HepG2 (cell line): ENCODE measurements around the gene ZNF225. TPM values are rescaled to one million over a fixed set of nuclear protein-coding genes. Genes with fewer than 3 reads are reported as not detected.
A peak's percentile ranks its signal among the peaks of the same experiment; 100 is the strongest.

Experiments used
- BCL6 ChIP-seq: IDR thresholded peaks from 2 replicates; pipeline ENCODE4 v1.6.1; 2016; ENCODE audit warnings: missing genetic modification reagents, missing compliant biosample characterization
- CHCHD3 ChIP-seq: sonication (generic); formaldehyde crosslinking; IDR thresholded peaks from 2 replicates; pipeline ENCODE4 v1.8.0; 2022; ENCODE audit warnings: mild to moderate bottlenecking, missing genetic modification reagents, moderate library complexity
- MATR3 ChIP-seq: sonication (generic); formaldehyde crosslinking; IDR thresholded peaks from 2 replicates; pipeline ENCODE4 v1.4.0; 2020; ENCODE audit warnings: missing genetic modification reagents
- MAZ ChIP-seq, 2 experiments: sonication (generic) in 1 of 2; formaldehyde crosslinking in 1 of 2; IDR thresholded peaks; 2 replicates each; pipeline versions ENCODE4 v1.5.0 to v1.6.1; 2012 to 2020; ENCODE audit warnings: low read depth in 2 of 2, mild to moderate bottlenecking in 2 of 2, borderline replicate concordance in 1 of 2, improper control_type of control experiment in 1 of 2, low read length in 1 of 2, missing genetic modification reagents in 1 of 2, moderate library complexity in 1 of 2
- MED1 ChIP-seq: sonication (generic); formaldehyde crosslinking; IDR thresholded peaks from 2 replicates; pipeline ENCODE4 v1.4.0; 2020; ENCODE audit warnings: missing genetic modification reagents
- PRDM15 ChIP-seq: sonication (generic); formaldehyde crosslinking; IDR thresholded peaks from 2 replicates; pipeline ENCODE4 v1.4.0; 2020; ENCODE audit warnings: missing genetic modification reagents
- SP4 ChIP-seq: sonication (generic); formaldehyde crosslinking; IDR thresholded peaks from 2 replicates; pipeline ENCODE4 v1.8.1; 2023; ENCODE audit warnings: mild to moderate bottlenecking, missing genetic modification reagents
- THAP9 ChIP-seq: sonication (generic); formaldehyde crosslinking; IDR thresholded peaks from 2 replicates; pipeline ENCODE4; 2020; ENCODE audit warnings: missing genetic modification reagents, mild to moderate bottlenecking, borderline replicate concordance
- XRCC5 ChIP-seq: fragments of 200-400 bp; formaldehyde crosslinking; optimal IDR thresholded peaks from 2 replicates; pipeline ENCODE3; 2017; ENCODE audit warnings: mild to moderate bottlenecking, low read length
- ZBTB34 ChIP-seq: sonication (generic); formaldehyde crosslinking; IDR thresholded peaks from 2 replicates; pipeline ENCODE4 v1.8.0; 2022; ENCODE audit warnings: mild to moderate bottlenecking, missing genetic modification reagents
- ZNF232 ChIP-seq: sonication (generic); formaldehyde crosslinking; IDR thresholded peaks from 2 replicates; pipeline ENCODE4 v1.4.0; 2020; ENCODE audit warnings: missing genetic modification reagents, borderline replicate concordance
- ZNF256 ChIP-seq: sonication (generic); formaldehyde crosslinking; conservative IDR thresholded peaks from 2 replicates; pipeline ENCODE4 v1.4.0; 2020; ENCODE audit warnings: missing genetic modification reagents
- ZNF331 ChIP-seq: sonication (generic); formaldehyde crosslinking; IDR thresholded peaks from 2 replicates; pipeline ENCODE4 v1.4.0; 2020; ENCODE audit warnings: missing genetic modification reagents
- ZNF605 ChIP-seq: sonication (generic); formaldehyde crosslinking; IDR thresholded peaks from 2 replicates; pipeline ENCODE4 v1.8.0; 2022; ENCODE audit warnings: mild to moderate bottlenecking, missing genetic modification reagents
- polyA plus RNA-seq, 8 experiments: library from polyadenylated mRNA; depleted of rRNA in 3 of 8; stranded (reverse) in 7 of 8; unstranded in 1 of 8; fragments of >200 nt; fragmentation: Illumina TruSeq in 4 of 8; extraction: Trizol in 4 of 8; gene quantifications; 2 replicates each; pipeline versions ENCODE4 v1.2.1 to v1.2.3, GENCODE V29; 2011 to 2016; ENCODE audit warnings: low read depth in 4 of 8, missing spikeins in 1 of 8, mixed read lengths in 1 of 8; ENCODE audit not compliant: insufficient read depth in 1 of 8
- total RNA-seq, 5 experiments: library from RNA; depleted of rRNA; stranded (reverse); fragments of >200 nt; fragmentation: Illumina TruSeq; extraction: Trizol; gene quantifications; 2 replicates each; pipeline ENCODE4 v1.2.3, GENCODE V29; 2016; ENCODE audit warnings: low read depth in 1 of 5
- TF ChIP-seq, protein P1 (sequence below): IDR thresholded peaks from 2 replicates; pipeline ENCODE4 v1.6.1; 2018; ENCODE audit warnings: missing genetic modification reagents
- TF ChIP-seq, protein P2 (sequence below): sonication (generic); formaldehyde crosslinking; IDR thresholded peaks from 2 replicates; pipeline ENCODE4 v1.5.1; 2020; ENCODE audit warnings: missing genetic modification reagents, mild to moderate bottlenecking, borderline replicate concordance

ZNF225 gene
- total and polyA plus RNA-seq, 2 of the 13 experiments (the other 11 are each of a cell fraction or from before 2014, with no cell fraction given), result 0.87 to 3.3 TPM

- TF ChIP-seq, protein P1, sequence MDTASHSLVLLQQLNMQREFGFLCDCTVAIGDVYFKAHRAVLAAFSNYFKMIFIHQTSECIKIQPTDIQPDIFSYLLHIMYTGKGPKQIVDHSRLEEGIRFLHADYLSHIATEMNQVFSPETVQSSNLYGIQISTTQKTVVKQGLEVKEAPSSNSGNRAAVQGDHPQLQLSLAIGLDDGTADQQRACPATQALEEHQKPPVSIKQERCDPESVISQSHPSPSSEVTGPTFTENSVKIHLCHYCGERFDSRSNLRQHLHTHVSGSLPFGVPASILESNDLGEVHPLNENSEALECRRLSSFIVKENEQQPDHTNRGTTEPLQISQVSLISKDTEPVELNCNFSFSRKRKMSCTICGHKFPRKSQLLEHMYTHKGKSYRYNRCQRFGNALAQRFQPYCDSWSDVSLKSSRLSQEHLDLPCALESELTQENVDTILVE (CRISPR knock-in tag), result no peak; the same call in 1 of the 2 replicates
- no peak for TF ChIP-seq MATR3 (CRISPR knock-in tag)
- no peak; the same call in 1 of the 2 replicates for TF ChIP-seq ZBTB34 (CRISPR knock-in tag)
- peak; percentile 50; the same call in 1 of the 2 replicates for TF ChIP-seq ZNF605 (CRISPR knock-in tag)
- TF ChIP-seq XRCC5, result peak; percentile 55
- peak; percentile 33; the same call in 1 of the 2 replicates for TF ChIP-seq ZNF331 (CRISPR knock-in tag)
- 0 out of 2 replicates have a peak, but pooled peaks have one; percentile 52 for TF ChIP-seq SP4
- TF ChIP-seq MAZ (IDR thresholded peaks at IDR 0.05; ENCODE audit: borderline replicate concordance, low read depth, low read length), result peak; percentile 65; the same call in 1 of the 2 replicates
- no peak for TF ChIP-seq MAZ (CRISPR knock-in tag; IDR thresholded peaks at IDR 0.05; ENCODE audit: low read depth)
- peak; percentile 46; the same call in 1 of the 2 replicates for TF ChIP-seq PRDM15 (CRISPR knock-in tag)
- TF ChIP-seq CHCHD3, result no peak
- TF ChIP-seq BCL6, result peak; percentile 39; the same call in 1 of the 2 replicates
- TF ChIP-seq ZNF256 (CRISPR knock-in tag), result peak; percentile 74; the same call in 1 of the 2 replicates
- TF ChIP-seq, protein P2, sequence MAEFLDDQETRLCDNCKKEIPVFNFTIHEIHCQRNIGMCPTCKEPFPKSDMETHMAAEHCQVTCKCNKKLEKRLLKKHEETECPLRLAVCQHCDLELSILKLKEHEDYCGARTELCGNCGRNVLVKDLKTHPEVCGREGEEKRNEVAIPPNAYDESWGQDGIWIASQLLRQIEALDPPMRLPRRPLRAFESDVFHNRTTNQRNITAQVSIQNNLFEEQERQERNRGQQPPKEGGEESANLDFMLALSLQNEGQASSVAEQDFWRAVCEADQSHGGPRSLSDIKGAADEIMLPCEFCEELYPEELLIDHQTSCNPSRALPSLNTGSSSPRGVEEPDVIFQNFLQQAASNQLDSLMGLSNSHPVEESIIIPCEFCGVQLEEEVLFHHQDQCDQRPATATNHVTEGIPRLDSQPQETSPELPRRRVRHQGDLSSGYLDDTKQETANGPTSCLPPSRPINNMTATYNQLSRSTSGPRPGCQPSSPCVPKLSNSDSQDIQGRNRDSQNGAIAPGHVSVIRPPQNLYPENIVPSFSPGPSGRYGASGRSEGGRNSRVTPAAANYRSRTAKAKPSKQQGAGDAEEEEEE (CRISPR knock-in tag), result no peak
- TF ChIP-seq THAP9 (CRISPR knock-in tag), result peak; percentile 71
- TF ChIP-seq ZNF232 (CRISPR knock-in tag), result 0 out of 2 replicates have a peak, but pooled peaks have one; percentile 46
- TF ChIP-seq MED1 (CRISPR knock-in tag), result peak; percentile 56
Measured at GRCh38 chr19:44164673-44165512, 51.7 kb downstream of the ZNF225 start, which contains the start of gene ZNF226 (continued).
